Measurements from ENCODE around the gene EHD1. TPM values are rescaled to one million over a fixed set of nuclear protein-coding genes. Genes with fewer than 3 reads are reported as not detected.

Gene EHD1
- polyA plus RNA-seq, 4 donors, result 54.4 to 77.9 (median 64.7) TPM

DNA sequence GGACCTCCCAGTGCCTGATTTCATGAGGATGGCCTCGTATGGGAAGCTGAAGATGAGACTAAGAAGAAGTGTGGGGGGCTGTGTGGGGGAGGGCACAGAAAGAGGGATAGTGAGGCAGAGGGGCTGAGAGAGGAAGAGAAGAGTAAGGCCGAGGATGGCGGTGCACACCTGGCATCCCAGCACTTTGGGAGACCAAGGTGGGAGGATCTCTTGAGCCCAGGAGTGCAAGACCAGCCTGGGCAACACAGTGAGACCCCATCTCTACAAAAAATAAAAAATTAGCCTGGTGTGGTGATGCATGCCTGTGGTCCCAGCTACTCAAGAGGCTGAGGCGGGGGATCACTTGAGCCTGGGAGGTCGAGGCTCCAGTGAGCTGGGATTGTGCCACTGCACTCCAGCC lies 13.5 kb upstream of the EHD1 start:
- no peak for DNase-seq (ENCODE audit: low read depth in 4 of 4, low spot score in 2 of 4)

DNA sequence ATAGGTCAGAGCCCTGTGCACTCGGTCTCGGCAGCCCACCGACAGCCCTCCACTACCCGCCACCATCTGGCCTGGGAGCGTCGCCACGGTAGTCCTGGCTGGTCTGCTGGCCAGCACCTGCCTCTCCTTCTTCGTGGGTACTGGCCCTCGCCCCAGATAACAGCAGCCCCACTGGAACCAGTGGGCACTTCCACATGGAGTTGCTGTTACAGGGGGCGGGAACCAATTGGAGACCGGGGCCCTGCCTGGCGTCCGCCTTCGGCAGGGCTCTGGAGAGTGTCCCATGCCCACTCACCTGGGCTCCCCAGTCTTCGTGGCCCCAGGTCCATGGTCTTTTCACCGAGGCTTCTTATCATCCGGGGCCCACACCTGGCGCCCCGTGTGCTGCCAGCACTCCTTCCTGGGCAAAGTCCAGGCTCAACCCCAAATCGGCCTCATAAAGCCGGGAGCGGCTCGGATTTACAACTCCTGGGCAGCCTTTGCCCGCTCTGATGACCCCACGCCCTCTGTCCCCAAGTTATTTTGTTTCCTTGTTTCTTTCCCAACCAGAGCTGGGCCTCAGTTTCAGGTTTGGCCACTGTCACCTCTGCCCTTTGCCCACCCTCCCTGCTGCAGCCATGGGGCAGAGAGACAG lies 12.9 kb upstream of the EHD1 start:
- no peak for DNase-seq (ENCODE audit: low read depth in 4 of 4, low spot score in 2 of 4)

DNA sequence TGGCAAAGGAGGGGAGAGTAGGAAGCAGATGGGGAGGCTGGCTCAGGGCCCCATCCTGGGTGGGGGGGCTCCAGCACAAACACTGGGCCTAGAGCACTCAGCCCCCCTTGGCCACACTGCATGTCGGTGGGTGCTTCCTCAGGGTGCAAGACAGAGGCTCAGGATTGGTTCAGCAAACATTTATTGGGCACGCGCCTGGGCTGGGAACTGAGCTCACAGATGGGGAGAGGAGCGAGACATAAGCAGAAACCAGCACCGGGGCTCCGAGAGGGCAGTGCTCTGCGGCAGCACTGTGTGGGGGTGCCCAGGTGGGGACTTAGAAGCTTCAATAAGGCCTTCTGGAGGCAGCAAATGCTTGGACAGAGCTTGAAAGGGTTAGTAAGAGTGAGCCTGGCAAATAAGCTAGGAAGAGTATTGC lies 12.1 kb upstream of the EHD1 start:
- DNase-seq (ENCODE audit: low read depth in 4 of 4, low spot score in 2 of 4), result no peak

DNA sequence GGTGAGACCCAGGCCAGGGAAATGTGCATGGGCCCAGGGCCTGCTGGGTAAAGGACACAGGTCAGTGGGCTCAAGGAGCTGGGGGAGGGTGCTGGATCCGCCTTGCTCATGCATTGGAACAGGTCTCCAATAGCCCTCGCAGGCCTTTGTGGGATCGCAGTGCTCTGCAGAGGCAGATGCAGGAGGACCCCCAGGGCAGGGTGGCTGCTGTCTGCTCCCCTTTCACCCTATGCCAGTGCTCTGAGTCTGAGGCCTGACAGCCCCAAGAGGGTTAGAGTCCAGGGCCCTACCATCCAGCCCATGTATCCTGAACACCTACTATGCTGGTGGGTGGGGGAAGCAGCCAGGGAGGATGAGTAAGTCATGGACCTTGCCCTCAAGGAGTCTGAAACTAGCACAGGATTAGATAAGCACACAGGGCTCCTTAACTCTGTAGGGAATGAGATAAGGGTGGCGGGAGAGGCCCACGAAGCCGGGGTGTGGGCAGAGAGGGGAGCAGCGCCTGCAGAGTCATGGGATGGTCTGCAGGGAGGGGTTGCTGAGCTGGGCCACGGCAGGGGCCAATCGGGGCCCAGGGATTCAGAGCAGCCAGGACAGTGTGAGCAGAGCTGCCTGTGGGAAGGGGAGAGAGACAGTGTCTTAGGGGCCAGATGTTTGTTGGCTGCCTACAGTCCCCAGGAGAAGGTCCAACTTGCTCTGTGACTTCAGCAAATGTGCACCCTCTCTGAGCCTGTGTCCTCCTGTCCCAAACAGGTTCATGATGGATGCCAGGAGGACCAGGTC lies 10.5 kb upstream of the EHD1 start:
- DNase-seq (ENCODE audit: low read depth in 4 of 4, low spot score in 2 of 4), result no peak

DNA sequence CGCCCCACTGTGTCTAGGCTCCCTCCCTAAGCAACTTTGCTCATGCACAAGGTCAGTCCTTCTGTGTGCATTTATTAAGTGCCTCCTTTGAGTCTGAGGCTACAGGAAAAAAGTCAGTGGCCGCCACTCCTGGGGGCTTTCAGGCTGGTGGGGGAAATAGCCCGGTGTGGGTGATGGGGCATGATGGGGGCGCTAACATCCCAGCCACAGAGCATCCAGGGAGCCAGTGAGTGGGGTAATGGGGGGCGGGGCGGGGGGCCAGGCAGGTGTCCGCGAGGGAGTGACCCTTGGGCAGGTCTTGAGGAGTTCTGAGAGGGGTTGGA lies 9.9 kb upstream of the EHD1 start:
- DNase-seq (ENCODE audit: low read depth in 4 of 4, low spot score in 2 of 4), result no peak

DNA sequence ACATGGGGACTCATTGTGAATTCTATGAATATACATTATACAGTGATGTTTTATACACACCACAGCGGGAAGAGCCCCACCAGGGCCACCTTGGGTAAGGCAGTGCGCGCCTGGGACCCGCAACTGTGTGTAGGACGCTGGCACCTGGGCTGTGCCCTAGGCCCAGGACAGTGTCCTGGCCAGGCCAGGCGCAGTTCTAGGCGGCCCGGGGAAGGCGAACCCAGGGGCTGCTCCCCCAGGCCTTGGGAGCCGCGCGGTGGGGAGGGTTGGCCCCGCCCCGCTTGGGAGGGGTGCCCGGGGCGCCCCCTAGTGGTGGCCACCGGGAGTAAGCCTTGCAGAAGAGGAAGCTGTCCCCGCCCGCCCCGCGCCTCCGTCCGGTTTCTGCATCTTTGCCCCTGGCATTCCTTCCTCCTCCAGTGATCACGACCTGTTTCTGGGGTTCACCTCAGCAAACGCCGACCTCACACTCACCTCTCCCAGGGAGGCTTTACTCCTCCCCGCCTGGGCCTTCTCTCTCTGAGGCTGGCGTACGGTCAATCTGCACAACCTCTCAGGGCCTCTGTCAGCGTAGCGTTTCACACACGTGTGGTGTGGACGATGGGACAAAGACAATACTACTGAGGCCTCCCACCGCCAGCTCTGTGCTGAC lies 9.5 kb upstream of the EHD1 start:
- peak in 1 of 4 donors; percentile 61 for DNase-seq (ENCODE audit: low read depth in 4 of 4, low spot score in 2 of 4)

DNA sequence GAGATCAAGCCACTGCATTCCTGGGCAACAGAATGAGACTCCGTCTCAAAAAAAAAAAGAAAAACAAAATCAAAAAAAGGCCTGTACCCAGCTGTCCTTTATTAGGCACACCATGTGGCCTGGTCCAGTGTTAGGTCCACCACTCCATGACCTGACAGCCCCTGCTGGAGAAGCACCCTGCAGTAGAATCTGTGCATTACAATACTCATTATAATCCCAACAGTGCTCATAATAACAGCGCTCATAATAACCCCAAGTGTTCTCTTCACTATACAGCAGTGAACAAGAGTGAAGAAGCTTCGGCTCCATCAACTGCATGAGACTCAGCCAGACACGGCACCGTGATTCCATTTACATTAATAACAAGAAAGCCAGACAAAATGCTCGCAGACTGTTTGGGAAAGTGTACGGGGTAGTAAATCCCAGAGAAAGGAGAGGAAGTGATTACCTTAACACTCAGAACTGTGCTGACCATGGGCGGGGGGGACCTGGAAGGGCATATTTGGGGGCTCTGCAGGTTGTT lies 8.9 kb upstream of the EHD1 start:
- DNase-seq (ENCODE audit: low read depth in 4 of 4, low spot score in 2 of 4), result no peak

DNA sequence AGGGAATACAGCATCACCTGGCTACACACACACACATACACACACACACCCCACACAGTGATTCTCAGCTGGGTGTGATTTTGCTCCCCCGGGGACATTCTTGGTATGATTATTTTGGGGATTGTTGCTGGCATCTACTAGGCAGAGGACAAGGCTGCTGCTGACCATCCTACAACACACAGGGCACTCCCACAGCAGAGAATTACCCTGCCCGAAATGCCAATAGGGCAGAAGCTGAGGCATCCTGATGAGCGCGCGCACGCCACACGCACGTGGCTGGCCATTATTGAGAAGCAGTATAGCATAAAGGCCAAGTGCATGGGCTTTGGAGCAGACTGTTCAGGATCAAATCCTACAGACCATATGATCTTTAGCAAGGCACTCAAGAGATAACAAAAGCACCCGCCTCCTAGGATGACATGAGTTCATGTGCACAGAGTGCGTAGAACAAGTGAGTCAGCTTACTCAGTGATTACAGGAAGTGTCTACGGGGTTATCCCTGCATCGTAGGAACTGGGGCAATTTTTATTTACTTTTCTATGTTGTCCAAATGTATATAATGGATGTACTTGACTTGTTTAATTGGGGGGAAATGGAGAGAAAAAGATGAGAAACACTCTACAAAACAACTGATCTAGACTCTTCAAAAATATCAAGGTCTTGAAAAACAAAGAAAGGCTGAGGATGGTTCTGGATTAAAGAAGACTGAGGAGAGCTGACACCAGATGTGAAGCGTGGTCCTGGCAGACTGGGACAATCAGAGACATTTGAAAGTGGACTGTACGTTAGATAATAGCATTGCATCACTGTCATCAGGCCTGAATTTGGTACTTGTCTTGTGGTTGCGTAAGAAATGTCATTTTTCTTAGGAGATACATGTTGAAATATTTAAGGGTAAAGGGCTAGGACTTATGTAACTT lies 7.2 kb upstream of the EHD1 start:
- DNase-seq (ENCODE audit: low read depth in 4 of 4, low spot score in 2 of 4), result no peak

DNA sequence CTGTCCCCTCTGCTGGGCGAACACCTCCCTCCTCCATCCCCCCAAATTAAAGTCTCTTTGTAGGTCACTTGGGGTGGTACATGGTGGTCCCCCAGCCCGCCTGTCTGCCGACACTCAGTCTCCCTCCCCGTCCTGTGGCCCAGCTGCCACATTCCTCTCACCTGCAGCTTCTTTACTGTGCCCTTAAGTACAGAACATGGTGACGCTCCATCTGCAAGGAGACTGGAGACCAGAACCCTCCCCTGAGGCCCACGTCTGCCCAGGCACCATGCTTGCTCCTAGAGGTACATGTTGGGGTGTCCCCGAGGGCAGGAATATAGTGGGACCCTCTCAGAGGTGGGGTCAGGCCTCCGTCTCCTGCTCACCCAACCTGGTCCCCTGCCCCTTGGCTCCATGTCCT lies 5.6 kb upstream of the EHD1 start:
- no peak for DNase-seq (ENCODE audit: low read depth in 4 of 4, low spot score in 2 of 4)

DNA sequence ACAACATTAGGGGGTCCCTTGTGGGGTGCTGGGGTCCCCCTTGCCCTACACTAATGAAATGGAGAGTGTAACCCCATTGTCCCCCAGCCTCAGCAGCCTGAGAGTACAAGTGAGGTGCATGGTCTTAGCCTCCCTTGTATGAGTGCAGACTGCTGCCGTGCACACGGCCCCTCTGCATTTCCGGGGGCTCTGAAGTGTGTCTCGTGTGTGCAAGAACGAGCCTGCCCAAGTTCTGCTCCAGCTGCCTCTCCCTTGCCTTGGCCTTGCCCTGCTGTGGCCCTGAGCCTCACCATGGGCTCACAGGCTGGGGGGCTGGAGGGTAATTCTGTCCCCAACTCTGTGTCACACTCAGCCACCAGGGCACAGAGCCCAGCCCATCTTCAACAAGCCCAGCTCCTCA lies 5.2 kb upstream of the EHD1 start:
- DNase-seq (ENCODE audit: low read depth in 4 of 4, low spot score in 2 of 4), result no peak

DNA sequence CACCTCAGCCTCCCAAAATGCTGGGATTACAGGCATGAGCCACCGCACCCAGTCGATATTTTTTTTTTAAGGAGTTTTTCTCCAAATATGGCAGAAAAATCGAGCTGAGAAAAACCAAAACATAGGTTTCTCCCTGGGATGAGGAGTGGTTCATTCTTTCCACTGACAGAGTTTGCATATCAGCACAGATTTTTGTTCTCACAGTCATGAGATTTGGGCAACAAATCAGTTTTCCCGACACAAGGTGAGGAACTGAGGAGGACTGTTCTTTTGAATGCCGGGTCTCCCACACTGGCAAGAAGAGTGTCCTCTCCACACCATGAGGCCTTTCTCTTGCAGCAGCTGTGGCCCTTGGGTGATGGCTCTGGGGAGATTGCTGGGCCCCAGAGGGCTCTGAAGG lies 3.8 kb upstream of the EHD1 start:
- no peak for DNase-seq (ENCODE audit: low read depth in 4 of 4, low spot score in 2 of 4)

DNA sequence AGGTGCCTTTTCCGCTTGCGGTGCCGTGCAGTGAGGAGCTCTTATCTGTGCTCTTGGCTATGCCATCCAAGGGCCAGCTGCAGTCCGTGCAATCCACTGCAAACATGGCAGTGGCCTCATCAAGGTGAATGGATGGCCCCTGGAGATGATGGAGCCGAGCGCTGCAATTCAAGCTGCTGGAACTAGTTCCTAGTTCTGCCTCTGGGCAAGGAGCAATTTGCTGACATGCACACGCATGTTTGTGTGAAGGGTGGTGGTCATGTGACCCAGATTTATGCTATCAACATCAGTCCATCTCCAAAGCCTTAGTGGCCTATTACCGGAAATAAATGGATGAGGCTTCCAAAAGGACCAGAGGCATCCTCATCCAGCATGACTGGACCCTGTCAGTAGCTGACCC lies 3.1 kb upstream of the EHD1 start:
- no peak for DNase-seq (ENCODE audit: low read depth in 4 of 4, low spot score in 2 of 4)

DNA sequence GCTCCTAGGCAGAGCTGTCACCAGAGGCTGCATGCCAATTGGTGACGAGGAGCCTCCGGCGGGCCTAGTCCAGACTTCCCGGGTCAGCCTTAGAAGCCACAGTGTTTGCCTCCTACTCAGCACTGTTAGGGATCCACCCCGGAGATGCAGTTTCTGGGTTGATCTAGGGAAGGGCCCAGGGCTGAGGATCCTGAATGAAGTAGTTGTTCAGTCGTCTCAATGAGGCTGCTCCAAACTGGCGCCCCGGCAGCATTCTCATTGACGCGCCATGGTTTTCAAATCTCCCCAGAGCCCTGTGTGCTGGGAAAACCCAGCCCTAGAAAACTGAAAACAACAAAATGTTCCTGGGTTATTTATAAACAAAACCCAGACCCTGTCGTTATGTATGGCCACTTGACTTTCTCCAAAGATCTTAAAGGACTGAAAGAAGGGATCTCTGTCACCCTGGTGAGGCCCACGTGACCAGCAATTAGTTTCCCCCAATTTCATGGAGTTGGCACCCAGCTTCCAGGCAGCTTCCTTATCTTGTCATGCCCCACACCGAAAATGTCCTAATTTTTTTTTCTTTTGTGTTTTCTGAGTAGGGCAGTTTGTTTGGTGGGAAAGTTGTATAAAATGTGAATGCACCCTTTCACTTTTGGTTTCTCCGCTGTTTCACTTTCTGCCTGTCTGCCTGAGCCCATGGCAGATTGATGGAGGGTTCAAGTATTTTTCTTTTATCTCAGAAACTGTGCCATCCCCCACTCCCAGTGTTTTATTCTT lies 2.0 kb upstream of the EHD1 start:
- DNase-seq (ENCODE audit: low read depth in 4 of 4, low spot score in 2 of 4), result no peak

DNA sequence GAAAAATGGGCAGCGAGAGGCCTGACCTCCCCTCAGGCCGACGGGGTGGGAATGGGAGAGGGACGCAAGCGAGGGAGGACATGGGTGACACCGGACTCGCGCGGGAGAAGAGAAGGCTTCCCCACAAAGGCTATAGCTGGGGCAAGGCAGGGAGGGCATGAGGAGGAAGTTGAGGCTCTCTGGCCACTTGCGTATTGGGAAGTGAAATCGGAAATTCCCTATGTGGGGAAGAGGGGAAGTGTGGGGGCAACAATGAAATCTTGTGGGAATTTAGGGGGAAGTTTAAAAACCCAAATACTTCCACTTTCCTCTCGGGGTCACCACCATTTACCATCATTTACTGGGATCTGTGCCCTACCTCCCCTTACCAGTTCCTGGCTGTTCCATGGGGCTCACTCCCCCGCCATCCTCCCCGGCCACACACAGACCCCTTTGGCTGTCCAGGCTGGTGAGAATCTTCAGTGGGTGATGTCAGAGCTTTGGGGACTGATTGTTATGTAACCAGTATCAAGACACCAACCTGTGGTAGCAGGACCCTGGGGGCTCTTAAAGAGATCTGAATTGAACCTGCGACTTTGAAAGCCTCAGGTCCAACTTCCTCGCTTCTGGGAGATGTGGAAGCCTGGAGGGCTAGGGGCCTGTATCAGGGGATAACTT lies 951 bp upstream of the EHD1 start:
- DNase-seq (ENCODE audit: low read depth in 4 of 4, low spot score in 2 of 4), result no peak

DNA sequence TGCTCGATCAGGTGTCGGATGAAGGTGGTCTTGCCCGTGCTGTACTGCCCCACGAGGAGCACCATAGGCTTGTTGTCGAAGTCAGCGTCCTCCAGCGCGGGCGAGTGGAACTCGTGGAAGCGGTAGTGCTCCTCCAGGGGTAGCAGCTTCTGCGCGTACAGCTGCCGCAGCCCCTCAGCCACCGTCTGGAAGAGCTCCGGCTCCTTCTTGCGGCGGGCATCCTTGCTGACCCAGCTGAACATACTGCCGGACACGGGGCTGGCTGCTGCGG lies 263 bp downstream of the EHD1 start:
- DNase-seq (ENCODE audit: low read depth in 4 of 4, low spot score in 2 of 4), result no peak

DNA sequence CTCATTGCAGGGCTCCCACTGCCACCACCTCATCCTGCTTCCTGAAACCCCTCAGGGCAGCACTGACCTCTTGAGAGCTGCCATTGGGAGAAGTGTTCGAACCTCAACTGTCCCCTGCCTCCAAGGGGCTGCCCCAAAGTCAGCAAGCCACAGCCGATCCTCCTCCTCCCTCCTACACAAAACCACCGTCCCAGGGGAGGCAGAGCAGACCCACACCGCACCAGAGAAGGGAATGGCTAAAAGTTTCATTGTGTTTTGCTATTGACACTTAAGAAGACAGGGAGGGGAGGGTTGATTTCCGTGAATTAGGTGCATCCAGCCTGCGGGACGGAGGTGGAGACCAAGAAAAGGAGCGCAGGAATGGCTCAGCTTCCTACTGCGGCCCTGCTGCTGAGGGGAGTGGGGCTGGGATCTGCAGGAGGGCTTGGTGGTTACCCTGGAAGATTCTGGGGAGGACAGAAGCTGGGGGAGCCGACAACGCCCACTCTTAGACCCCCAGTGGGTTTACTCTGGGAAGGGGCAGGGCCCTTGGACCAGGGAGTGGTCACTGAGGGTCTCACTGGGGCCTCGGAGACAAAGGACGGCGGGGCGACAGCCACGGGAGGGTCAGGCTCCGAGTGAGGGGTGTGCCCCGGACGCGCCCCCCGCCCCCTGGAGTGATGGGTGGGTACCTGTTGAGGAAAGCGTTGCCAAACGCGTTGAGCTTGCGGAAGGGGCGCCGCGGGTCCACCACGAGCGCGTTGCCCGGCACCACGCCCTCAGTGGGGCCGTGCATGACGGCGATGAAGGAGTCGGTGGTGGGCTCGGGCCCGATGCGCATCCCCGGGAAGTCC lies 815 bp downstream of the EHD1 start:
- DNase-seq (ENCODE audit: low read depth in 4 of 4, low spot score in 2 of 4), result no peak

DNA sequence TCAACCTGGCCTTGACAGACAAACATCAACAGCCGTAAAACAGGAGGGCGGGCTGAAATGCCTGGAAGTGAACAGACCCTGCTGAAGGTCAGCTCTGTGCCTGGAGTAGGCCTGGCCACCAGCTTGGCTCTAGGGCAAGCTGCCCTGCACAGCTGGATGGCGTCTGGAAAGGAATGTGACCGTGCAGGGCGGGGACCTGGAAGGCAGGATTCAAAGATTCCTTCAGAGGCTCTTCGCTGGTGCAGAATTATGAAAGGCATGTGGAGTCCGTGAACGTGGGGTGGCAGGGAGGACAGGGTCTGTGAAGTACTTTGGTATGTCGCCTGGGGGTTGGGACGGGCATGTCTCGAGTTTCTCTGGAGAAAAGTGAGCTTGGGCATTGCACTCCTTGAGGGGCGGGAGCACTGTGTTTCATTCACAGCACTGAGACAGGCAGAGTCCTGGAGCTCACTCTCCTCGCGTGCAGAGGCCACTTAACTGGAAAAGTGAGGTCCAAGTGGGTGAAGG lies 1.5 kb downstream of the EHD1 start:
- no peak for DNase-seq (ENCODE audit: low read depth in 4 of 4, low spot score in 2 of 4)

DNA sequence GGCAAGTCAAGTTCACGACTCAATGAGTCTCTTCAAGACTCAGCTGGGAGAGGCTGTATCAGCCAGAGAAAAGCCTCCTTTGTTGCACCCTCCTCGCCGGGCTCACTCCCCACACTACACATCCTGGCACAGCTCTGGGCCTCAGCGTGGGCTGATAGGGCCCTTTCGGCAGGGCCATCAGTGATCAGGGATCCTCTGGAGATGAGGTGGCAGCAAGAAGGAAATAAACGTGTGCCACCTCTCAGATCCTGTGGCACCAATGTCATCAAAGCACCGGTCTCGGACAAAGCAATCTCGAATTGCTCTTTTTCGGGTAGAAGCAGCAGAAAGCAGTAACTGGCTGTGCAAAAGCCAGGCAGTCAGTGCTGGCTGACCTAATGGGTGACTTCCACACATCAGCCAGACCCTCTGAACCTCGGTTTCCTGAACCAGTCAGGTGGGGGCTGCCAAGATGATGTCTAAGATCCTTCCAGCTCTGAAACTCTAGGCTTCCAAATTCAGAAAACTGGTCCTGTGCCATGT lies 2.1 kb downstream of the EHD1 start:
- no peak for DNase-seq (ENCODE audit: low read depth in 4 of 4, low spot score in 2 of 4)
